Activated effector memory CD4-positive, alpha-beta T cell treated with Interleukin-2 at 50 U/mL for 16 hours (primary cell): ENCODE results near the gene GOLGA2.

Experiments
- DNase-seq: peaks from one replicate; pipeline ENCODE4 v3.0.0-alpha.2; 2020

The GOLGA2 gene

GRCh38 chr9:128257086-128257825 is 18.6 kb downstream of the GOLGA2 start:
- DNase-seq = no peak

GRCh38 chr9:128254855-128255759 is 20.7 kb downstream of the GOLGA2 start:
- peak; percentile 14 for DNase-seq

DNA sequence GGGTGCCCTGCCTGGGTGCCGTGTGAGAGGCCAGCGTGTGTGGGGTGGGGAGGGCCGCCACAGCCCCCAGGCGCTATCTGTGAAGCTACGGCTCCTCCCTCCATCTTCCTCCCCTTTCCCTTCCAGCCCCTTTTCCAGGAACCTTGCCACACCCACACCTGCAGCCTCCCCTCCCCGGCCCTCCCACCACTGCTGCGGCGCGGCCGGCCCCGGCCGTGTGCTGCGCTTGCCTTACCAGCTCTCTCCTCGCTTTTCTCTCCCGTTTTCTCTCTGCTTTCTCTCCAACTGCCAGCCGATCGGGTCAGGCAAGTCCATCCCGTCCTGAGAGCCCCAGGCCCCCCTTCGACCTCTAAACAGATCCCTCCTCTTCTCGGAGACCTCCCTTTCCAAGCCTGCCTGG is 21.4 kb downstream of the GOLGA2 start:
- DNase-seq = no peak

DNA sequence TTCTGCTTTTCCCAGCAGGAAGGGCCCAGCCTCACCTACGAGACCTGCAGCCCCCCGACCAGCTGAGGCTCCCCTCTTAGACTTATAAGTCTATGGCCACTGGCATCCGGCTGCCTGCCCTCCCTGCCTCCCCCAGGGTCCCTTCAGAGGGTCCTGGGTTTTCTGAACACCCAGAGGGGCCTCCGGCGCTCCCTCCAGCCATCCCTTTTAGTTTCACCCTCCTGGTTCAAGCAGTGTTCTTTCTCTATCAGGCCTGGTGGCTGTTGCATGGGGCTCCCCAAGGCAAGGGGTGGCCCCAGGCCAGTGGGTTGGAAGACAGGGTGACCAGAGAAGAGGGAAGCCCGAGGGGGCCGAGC is 21.8 kb downstream of the GOLGA2 start:
- no peak for DNase-seq

- DNase-seq = no peak
Observed at GRCh38 chr9:128253140-128253990, 22.4 kb downstream of the GOLGA2 start.

DNA sequence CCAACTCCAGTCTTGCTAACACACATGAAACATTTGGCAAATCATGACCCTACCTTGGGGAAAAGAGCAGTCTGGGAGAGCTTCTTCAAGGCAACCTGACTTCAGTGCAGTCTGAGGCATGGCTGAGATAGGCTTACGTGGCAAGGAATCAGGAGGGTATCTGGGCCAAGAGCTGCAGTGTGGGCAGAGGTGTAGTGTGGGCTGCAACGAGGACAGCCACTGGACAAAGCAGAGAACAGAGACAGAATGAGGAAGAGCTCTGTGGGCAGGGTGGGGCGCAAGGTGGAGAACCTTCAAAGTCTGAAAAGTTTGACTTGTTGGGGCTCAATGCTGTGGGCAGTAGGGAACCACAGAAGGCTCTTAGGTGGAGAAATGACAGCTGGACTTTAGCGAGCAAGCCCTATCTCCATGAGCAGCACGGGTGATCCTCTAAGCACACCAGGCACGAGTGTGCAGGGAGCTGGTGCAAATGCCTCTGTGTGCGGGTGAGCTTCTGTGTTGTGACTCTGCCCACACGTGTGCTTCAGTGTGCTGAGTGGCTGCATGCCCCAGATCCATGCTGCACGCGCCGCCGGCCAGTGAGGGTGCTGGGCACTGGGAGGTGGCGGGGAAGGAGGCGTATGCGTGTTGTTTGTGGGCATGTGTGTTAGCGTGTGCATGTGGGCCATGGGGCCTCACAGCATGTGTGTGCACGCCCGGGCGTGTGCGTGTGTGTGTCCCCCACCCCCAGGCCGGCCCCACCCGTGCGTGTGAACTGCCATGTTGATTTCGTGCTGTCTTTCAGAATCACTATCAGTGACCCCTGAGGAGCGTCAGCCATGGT is 23.3 kb downstream of the GOLGA2 start:
- no peak for DNase-seq

DNA sequence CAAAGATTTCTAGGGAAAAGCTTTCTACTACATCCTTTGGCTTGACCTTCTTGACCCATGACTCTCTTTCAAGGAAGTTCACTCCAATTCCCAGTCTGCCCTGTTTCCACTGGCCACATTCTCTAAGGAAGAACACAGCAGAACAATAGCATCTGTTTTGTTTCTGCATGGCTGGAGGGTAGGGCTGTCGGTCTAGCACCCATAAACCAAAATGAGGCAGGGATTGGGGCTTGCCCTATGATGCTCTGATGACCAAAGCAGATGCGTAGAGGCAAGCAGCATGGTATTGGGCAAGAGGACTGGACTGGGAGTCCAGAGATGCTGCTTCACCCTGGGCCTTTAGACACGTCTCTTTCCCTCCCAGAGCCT is 24.1 kb downstream of the GOLGA2 start:
- no peak for DNase-seq

GRCh38 chr9:128250839-128251731 is 24.7 kb downstream of the GOLGA2 start:
- no peak for DNase-seq

DNA sequence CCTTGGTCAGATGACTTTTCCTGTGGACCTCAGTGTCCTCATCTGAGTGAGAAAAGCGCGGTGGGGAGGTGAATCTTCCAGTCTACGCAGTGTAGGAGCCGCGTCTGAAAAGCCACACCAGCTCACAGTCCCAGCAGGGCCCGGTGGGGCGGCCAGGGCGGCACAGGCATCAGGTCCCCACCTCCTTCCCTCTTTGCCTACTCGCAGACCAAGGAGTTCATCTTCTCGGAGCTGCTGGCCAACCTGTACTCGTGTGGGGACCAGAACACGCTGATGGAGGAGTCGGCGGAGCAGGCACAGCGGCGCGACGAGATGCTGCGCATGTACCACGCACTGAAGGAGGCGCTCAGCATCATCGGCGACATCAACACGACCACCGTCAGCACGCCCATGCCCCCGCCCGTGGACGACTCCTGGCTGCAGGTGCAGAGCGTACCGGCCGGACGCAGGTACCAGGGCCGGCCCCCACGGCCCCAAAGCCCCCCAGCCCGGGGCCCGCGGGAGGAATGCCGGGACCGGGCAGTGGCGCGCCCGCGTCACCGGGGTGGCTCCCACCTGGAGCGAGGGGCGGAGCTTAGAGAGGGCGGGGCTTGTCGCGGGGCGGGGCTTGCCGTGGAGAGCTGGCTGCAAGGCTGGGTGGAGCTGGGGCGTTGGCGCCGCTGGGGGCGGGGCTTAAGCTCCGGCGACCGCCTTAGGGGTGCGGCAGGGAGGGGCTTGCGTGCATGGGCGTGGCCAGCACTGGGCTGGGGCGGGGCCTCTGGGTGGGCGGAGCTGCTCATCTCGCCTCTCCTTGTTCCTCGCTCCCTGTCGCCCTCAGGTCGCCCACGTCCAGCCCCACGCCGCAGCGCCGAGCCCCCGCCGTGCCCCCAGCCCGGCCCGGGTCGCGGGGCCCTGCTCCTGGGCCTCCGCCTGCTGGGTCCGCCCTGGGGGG is 25.6 kb downstream of the GOLGA2 start:
- DNase-seq = peak; percentile 96

GRCh38 chr9:128249558-128249907 is 26.3 kb downstream of the GOLGA2 start:
- DNase-seq = no peak

DNA sequence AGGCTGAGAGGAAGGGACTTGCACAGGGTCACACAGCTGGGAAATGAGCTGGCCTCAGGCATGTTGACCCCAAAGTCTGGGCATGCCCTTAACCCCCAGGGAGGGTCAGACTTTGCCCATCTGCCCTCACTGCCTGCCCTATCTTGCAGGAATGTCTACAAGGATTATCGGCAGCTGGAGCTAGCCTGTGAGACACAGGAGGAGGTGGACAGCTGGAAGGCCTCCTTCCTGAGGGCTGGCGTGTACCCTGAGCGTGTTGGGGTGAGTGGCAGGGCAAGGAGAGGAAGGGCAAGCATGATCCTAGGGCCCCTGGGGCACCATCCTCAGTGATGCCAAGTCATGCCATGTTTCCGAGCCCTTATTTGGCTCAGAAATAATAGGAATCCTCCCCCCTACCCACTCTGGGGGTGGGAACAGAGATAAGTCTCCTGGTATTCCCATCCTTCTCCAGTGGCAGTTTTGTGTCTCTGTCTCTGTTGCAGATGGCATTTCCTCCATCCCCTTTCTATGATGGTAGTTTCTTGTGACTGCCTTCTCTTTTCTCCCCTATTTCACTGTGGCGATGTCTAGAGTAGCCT is 28.5 kb downstream of the GOLGA2 start:
- no peak for DNase-seq

- DNase-seq = no peak
Observed at GRCh38 chr9:128246471-128246870, 29.3 kb downstream of the GOLGA2 start.

DNA sequence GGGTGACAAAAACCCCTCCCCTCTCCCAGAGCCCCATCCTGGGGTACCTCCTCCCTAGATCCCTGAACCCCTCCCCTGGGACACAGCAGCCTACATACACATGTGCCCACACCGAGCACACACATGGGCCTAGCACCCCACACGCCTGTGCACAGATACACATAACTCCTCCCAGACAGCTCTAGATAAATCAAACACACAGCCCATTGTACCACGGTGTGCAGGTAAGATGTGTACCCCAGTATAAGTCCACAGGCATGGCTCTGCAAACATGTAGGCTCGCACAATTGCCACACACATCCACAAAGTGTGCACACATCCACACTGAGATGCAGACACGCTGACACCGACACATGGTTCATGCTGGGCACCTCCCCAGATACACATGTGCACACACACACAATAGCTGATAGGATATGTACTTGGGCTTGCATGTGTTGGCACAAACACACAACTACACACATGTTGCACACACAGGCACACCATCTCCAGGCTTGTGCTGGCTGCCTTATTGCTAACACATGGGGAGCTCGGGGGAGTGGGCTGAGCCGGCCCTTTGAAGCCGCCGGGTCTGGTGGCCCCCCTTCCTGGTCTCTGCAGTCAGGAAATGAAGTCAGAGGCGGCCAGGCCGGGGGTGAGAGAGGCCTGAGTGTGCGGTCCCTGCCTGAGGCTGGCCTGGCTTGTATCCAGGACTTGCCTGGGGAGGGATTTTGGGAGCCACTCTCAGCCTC is 30.2 kb downstream of the GOLGA2 start:
- DNase-seq = no peak

DNA sequence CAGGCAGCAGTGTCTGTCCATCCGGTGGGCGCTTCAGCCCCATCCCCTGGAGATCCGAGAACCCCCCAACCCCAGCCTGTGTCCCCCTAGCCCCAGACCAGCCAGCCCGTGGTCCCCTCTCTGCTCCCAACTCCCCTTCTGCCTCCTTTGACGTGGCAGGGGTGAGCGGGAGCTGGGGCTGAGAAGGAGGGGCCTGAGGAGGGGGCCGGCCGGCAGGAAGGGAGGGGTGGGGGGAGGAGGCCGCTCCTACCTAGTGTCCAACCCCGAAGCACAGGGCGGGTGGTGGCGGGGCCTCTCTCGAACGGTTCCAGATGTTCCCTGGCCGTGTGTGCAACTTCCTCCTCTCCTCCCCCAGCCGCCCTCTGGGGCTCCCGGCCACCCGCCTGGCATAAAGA is 31.0 kb downstream of the GOLGA2 start:
- no peak for DNase-seq

GRCh38 chr9:128244091-128244836 is 31.5 kb downstream of the GOLGA2 start:
- DNase-seq = no peak

- DNase-seq = no peak
Observed at GRCh38 chr9:128243215-128244018, 32.4 kb downstream of the GOLGA2 start.

- DNase-seq = no peak
Observed at GRCh38 chr9:128242828-128243214, 33.0 kb downstream of the GOLGA2 start.

- DNase-seq = no peak
Observed at GRCh38 chr9:128242124-128242523, 33.7 kb downstream of the GOLGA2 start.
